ENCODE data around the gene CHD5. TPM values are rescaled to one million over a fixed set of nuclear protein-coding genes. Genes with fewer than 3 reads are reported as not detected.
"Not testable (repeated sequence)": the region's sequence is repeated elsewhere in the genome, so short reads cannot be mapped to it uniquely, and the experiment has no call there.

CHD5 gene
- total RNA-seq, 4 donors from 2014 or later, result 0.05 TPM; not detected in 3

DNA sequence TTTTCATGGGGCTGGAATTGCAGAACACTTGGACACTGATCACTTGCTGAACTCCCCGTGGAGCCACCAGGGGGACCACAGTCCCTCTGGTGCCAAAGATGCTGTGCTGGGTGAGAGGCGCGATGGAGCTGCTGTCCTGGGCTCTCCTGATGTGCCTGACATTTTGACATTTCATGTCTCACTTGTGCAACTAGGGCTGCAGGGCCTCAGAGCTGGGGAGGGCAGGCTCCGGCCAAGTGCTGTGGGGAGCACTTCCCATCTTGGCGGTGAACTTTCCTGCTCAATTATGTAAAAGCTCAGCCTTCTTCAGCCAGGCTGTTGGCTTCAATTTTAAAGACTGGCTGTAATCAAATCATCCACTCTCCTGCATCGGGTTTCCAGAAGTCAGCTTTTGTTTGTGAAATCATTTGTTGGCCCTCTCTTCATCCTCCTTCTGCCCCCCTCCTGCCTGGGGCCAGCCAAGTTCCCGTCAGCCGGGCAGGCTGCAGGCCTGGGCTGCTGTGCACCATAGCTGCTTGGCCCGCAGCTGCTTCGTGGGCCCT lies 97.6 kb downstream of the CHD5 start:
- no peaks in the 10 kb centered on the region for H3K36me3 ChIP-seq
- intact Hi-C loops (cut with DNase I; ENCODE audit: low total_unique reads), result no loop called here
- peak in 1 of 2 donors; percentile 36 for ATAC-seq

DNA sequence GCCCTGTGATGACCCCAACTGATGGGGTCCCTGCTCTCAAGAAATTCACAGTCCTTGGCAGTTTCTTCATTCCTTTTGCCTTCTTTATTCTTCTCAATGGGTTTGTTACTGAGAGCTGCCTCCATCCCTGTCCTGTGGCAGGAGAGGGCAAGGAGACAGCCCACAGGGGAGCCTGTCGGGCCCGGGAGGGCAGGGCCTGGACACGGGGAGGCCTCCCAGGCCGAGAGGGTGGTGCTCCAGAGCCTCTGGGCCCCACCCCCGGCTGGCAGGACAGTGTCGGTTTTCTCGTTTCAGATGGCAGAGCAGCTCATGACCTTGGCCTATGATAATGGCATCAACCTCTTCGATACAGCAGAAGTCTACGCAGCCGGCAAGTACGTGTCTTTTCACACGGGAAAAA lies 98.2 kb downstream of the CHD5 start:
- Histone ChIP-seq H3K4me1 (no peaks in the 10 kb centered on the region), H3K27me3 (peaks cover 16 to 36% (median 16%) of the 10 kb centered on the region in 3 donors), H3K36me3 (no peaks in the 10 kb centered on the region), H3K9me3 (no peaks in the 10 kb centered on the region), H3K4me3 (no peak overlapping the region), H3K27ac (no peak overlapping the region)
- intact Hi-C loops (cut with DNase I; ENCODE audit: low total_unique reads) (no loop called here), in situ Hi-C loops (cut with MboI; ENCODE audit: low sequenced_read_pairs in 4 of 4) (no loop called here)
- ATAC-seq (no peak), DNase-seq (no peak)
- TF ChIP-seq POLR2A (IDR thresholded peaks at IDR 0.05), result no peak
- no peak for TF ChIP-seq CTCF (IDR thresholded peaks at IDR 0.05 in 4 of 5, conservative IDR thresholded peaks at IDR 0.05 in 1 of 5)

More for the DNA sequence above, 97.6 kb downstream of the CHD5 start:
- DNase-seq, result no peak
- H3K27ac ChIP-seq, result no peak overlapping the region
- no peaks in the 10 kb centered on the region for H3K4me1 ChIP-seq
- in situ Hi-C loops (cut with MboI; ENCODE audit: low sequenced_read_pairs in 4 of 4), result no loop called here
- H3K27me3 ChIP-seq, result peaks cover 16 to 36% (median 16%) of the 10 kb centered on the region in 3 donors
- H3K4me3 ChIP-seq, result no peak overlapping the region
- no peaks in the 10 kb centered on the region for H3K9me3 ChIP-seq
- TF ChIP-seq POLR2A (IDR thresholded peaks at IDR 0.05) (no peak), CTCF (IDR thresholded peaks at IDR 0.05 in 4 of 5, conservative IDR thresholded peaks at IDR 0.05 in 1 of 5) (no peak)

DNA sequence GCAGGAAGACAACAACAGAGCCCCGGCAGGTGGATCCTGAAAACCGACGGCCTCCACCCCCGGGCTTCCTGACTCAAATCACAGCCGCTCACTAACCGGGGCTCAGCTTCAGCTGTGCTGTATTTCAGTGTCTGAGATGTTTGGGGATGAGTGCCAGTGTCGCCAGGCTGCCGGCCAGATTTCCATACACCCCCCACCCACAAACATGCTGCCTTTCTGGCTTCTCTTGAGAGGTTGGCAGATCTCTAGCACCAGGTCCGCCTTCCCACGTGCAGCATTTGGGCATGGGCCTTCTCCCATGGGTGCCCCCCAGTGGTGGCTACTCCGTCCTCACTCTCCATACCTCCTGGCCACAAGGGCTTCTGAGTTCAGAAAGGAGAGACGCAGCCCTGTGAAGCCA lies 99.7 kb downstream of the CHD5 start:
- H3K27me3 ChIP-seq, result peaks cover 16 to 32% (median 16%) of the 10 kb centered on the region in 3 donors
- no peaks in the 10 kb centered on the region for H3K36me3 ChIP-seq
- no peak for ATAC-seq
- no peaks in the 10 kb centered on the region for H3K9me3 ChIP-seq
- in situ Hi-C loops (cut with MboI; ENCODE audit: low sequenced_read_pairs in 4 of 4), result no loop called here
- H3K4me1 ChIP-seq, result no peaks in the 10 kb centered on the region
- intact Hi-C loops (cut with DNase I; ENCODE audit: low total_unique reads), result no loop called here
- no peak overlapping the region for H3K27ac ChIP-seq
- TF ChIP-seq CTCF (IDR thresholded peaks at IDR 0.05 in 4 of 5, conservative IDR thresholded peaks at IDR 0.05 in 1 of 5) (no peak), POLR2A (IDR thresholded peaks at IDR 0.05) (no peak)
- H3K4me3 ChIP-seq, result no peak overlapping the region
- no peak for DNase-seq

DNA sequence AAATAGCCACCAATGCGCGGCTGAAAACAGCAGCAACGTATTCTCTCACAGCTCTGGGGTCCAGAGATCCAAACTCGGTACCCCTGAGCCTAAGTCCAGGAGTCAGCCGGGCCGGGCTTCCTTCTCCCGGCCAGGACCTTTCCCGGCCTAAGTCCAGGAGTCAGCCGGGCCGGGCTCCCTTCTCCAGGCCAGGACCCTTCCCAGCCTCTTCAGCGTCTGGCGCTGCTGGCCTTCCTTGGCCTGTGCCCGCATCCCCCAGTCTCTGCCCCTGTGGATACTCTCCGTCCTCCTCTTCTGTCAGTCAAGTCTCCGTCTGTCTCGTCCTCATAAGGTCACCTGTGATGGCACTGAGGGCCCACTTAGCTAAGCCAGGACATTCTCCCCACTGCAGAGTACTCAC lies 102.2 kb downstream of the CHD5 start:
- Histone ChIP-seq H3K27ac (no peak overlapping the region), H3K4me1 (no peaks in the 10 kb centered on the region), H3K36me3 (no peaks in the 10 kb centered on the region), H3K9me3 (no peaks in the 10 kb centered on the region), H3K27me3 (peaks cover 10 to 22% (median 14%) of the 10 kb centered on the region in 3 donors), H3K4me3 (no peak overlapping the region)
- TF ChIP-seq POLR2A (IDR thresholded peaks at IDR 0.05) (no peak), CTCF (IDR thresholded peaks at IDR 0.05 in 4 of 5, conservative IDR thresholded peaks at IDR 0.05 in 1 of 5) (no peak)
- intact Hi-C loops (cut with DNase I; ENCODE audit: low total_unique reads), result no loop called here
- ATAC-seq, result no peak
- in situ Hi-C loops (cut with MboI; ENCODE audit: low sequenced_read_pairs in 4 of 4), result no loop called here
- no peak for DNase-seq

DNA sequence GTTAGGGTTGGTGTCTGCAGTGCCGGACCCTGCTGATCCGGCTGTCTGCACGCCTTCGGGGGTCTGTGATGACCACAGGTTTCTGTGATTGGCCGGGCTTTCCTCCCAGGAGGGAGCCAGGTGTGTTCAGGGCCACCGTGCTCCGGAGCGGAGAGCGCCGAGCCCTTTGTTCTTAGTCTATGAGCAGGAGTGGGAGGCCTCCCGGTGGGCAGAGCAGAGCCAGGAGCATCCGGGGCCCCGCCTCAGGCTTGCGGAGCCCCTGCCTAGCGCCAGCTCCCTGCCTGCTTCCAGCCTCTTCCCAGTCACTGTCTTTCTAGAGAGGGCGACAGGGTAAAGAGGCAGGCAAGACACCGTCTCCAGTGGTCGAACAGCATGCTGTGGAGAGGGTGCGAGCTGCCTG lies 102.6 kb downstream of the CHD5 start:
- Histone ChIP-seq H3K9me3 (no peaks in the 10 kb centered on the region), H3K4me3 (no peak overlapping the region), H3K27ac (no peak overlapping the region), H3K4me1 (no peaks in the 10 kb centered on the region), H3K36me3 (no peaks in the 10 kb centered on the region), H3K27me3 (peaks cover 10 to 18% (median 12%) of the 10 kb centered on the region in 3 donors)
- no peak for ATAC-seq
- in situ Hi-C loops (cut with MboI; ENCODE audit: low sequenced_read_pairs in 4 of 4) (no loop called here), intact Hi-C loops (cut with DNase I; ENCODE audit: low total_unique reads) (no loop called here)
- TF ChIP-seq POLR2A (IDR thresholded peaks at IDR 0.05), result no peak
- no peak for TF ChIP-seq CTCF (IDR thresholded peaks at IDR 0.05 in 4 of 5, conservative IDR thresholded peaks at IDR 0.05 in 1 of 5)
- DNase-seq, result no peak

- DNase-seq; H3K4me1 ChIP-seq; H3K9me3 ChIP-seq; H3K27ac ChIP-seq; H3K4me3 ChIP-seq; ATAC-seq; H3K36me3 ChIP-seq; intact Hi-C loops (cut with DNase I; ENCODE audit: low total_unique reads); in situ Hi-C loops (cut with MboI; ENCODE audit: low sequenced_read_pairs in 4 of 4): not testable (repeated sequence)
- peaks cover 9 to 14% (median 10%) of the 10 kb centered on the region in 3 donors for H3K27me3 ChIP-seq
These were observed 103.1 kb downstream of the CHD5 start for GRCh38 chr1:6077061-6077460.

Data from gastrocnemius medialis (tissue), 4 donors.